Stomach (tissue), 9 donors: ENCODE data around the gene SPN. TPM values are rescaled to one million over a fixed set of nuclear protein-coding genes. Genes with fewer than 3 reads are reported as not detected.

Experiments
- DNase-seq, 2 donors: peaks; one replicate each; pipeline versions ENCODE4 v3.0.0 to v3.0.0-alpha.2; 2013 to 2019
- H3K27ac ChIP-seq, 5 donors: fragments of 200-600 bp in 4 of 5; sonication (generic) in 4 of 5; one replicate each; pipeline ENCODE4 v1.5.1; 2013 to 2019; ENCODE audit warnings: mild to moderate bottlenecking in 1 of 5, moderate library complexity in 1 of 5
- H3K27me3 ChIP-seq, 3 donors: fragments of 200-600 bp; sonication (generic); one replicate each; pipeline ENCODE4 v1.5.1; 2017 to 2019; ENCODE audit warnings: mixed run types in 1 of 3
- H3K36me3 ChIP-seq, 4 donors: fragments of 200-600 bp; sonication (generic); 1 replicate in 3 of 4; 2 replicates in 1 of 4; pipeline ENCODE4 v1.5.1; 2016 to 2019
- H3K4me1 ChIP-seq, 4 donors: fragments of 200-600 bp; sonication (generic); one replicate each; pipeline ENCODE4 v1.5.1; 2016 to 2019
- H3K4me3 ChIP-seq, 4 donors: fragments of 200-600 bp; sonication (generic) in 3 of 4; one replicate each; pipeline ENCODE4 v1.5.1; 2016 to 2019; ENCODE audit warnings: mild to moderate bottlenecking in 1 of 4
- H3K9me3 ChIP-seq, 4 donors: fragments of 200-600 bp; sonication (generic); one replicate each; pipeline ENCODE4 v1.5.1; 2016 to 2019
- EP300 ChIP-seq: sonication (generic); formaldehyde crosslinking; IDR thresholded peaks from one replicate; pipeline ENCODE4 v1.6.1; 2017; ENCODE audit warnings: antibody characterized with exemption
- POLR2A ChIP-seq, 4 donors: fragments of 450-650 bp; IDR thresholded peaks; one replicate each; pipeline ENCODE4 v1.6.1; 2016; ENCODE audit warnings: antibody characterized with exemption in 4 of 4, control low read depth in 2 of 4, mild to moderate bottlenecking in 1 of 4, moderate library complexity in 1 of 4
- POLR2AphosphoS5 ChIP-seq, 3 donors: sonication (generic); formaldehyde crosslinking; IDR thresholded peaks; one replicate each; pipeline ENCODE4 v1.6.1; 2016; ENCODE audit warnings: antibody characterized with exemption in 3 of 3
- WGBS, 5 donors: extraction: QIAGEN DNeasy Blood & Tissue Kit in 3 of 5; methylation state at CpG; one replicate each; pipeline versions ENCODE4 v1.1.5 to v1.1.7; 2013 to 2018; 5-methylcytosine and 5-hydroxymethylcytosine counted together
- intact Hi-C: fragments of 100-400 bp; cut with DNase I; formaldehyde crosslinking; loops from one replicate; pipeline ENCODE4 v1.15.1; 2023; ENCODE audit warnings: low total_unique reads
- polyA plus RNA-seq, 3 donors: library from polyadenylated mRNA; stranded (reverse); fragments of 200-250 nt; gene quantifications; one replicate each; pipeline ENCODE4 v1.2.3, GENCODE V29; 2013
- total RNA-seq, 5 donors: library from RNA; depleted of rRNA; stranded (reverse); fragments of >200 nt; gene quantifications; one replicate each; pipeline versions ENCODE4 v1.1.0 to v1.2.3, GENCODE V29; 2014 to 2016
- TF ChIP-seq, protein P1 (sequence below), 7 experiments: fragments of 450-650 bp in 4 of 7; fragments of 200-600 bp in 3 of 7; sonication (generic) in 3 of 7; IDR thresholded peaks; one replicate each; pipeline ENCODE4 v1.5.1; 2016 to 2019; ENCODE audit warnings: antibody characterized with exemption in 7 of 7, control low read depth in 2 of 7, mild to moderate bottlenecking in 1 of 7
- donor health status: healthy with polysubstance abuse.
- donor health status: Bipolar disorder and iron deficiency.
- donor health status: healthy.

The SPN gene
- total and polyA plus RNA-seq, 8 donors = 0.68 to 20.1 (median 1.9) TPM

DNA sequence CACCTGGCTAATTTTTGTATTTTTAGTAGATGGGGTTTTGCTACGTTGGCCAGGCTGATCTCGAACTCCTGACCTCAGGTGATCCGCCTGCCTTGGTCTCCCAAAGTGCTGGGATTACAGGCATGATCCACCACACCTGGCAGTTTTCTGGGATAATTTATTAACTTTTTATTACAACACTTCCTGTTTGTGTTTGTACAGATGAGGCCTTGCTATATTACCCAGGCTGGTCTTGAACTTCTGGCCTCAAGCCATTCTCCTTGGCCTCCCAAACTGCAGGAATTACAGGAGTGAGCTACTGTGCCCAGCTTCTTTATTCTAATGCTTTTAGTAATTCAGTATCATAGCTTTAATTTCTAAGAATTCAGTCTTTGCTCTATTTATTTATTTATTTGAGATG, 16.1 kb upstream of the SPN start:
- intact Hi-C loops = no loop called here
- Histone ChIP-seq H3K4me1 (no peaks in the 10 kb centered on the region), H3K27ac (no peak overlapping the region), H3K27me3 (no peaks in the 10 kb centered on the region), H3K4me3 (no peak overlapping the region), H3K9me3 (no peaks in the 10 kb centered on the region), H3K36me3 (no peaks in the 10 kb centered on the region)
- WGBS, 5 donors = 79 to 97% (median 93%) methylated on average over 3 of the region's 3 CpGs
- DNase-seq = no peak
- TF ChIP-seq, protein P1, sequence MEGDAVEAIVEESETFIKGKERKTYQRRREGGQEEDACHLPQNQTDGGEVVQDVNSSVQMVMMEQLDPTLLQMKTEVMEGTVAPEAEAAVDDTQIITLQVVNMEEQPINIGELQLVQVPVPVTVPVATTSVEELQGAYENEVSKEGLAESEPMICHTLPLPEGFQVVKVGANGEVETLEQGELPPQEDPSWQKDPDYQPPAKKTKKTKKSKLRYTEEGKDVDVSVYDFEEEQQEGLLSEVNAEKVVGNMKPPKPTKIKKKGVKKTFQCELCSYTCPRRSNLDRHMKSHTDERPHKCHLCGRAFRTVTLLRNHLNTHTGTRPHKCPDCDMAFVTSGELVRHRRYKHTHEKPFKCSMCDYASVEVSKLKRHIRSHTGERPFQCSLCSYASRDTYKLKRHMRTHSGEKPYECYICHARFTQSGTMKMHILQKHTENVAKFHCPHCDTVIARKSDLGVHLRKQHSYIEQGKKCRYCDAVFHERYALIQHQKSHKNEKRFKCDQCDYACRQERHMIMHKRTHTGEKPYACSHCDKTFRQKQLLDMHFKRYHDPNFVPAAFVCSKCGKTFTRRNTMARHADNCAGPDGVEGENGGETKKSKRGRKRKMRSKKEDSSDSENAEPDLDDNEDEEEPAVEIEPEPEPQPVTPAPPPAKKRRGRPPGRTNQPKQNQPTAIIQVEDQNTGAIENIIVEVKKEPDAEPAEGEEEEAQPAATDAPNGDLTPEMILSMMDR (IDR thresholded peaks at IDR 0.05) = no peak
- TF ChIP-seq POLR2AphosphoS5 (IDR thresholded peaks at IDR 0.05) (no peak), EP300 (no peak), POLR2A (IDR thresholded peaks at IDR 0.05) (no peak)

DNA sequence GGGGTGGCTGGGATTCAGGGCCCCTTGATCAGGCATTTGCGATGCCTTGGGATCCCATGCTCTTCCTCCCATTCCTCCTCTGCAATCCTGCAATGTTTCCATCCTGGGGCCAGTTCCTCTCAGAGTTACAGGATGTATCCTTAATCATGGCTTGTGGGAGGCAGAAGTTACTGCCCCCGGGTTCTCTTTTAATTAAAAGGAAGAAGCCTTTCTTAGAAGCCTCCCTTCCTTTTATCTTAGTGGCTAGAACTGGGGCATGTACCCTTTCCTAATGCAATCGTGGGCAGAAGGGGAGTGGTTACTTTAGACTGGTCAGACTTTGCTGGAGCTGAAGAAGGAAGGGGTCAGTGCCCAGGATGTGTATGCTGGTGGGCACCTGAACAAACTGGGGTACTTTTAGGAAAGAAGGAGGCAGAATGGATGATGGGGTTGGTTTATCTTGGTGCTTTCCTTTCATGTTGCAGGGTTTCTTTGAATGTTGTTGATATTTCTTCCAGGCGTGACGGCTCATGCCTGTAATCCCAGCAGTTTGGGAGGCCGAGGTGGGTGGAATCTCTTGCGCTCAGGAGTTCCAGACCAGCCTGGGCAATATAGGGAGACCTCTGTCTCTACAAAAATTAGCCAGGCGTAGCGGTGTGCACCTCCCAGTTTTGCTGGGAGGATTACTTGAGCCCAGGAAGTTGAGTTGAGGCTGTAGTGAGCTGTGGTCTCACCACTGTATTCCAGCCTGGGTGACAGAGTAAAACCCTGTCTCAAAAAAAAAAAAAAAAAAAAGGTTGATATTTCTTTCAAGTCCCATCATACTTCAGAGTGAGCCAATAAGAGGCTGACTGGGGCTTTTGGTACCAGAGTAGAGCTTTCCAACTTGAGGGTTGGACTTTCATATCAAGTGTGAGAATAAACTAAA, 13.2 kb upstream of the SPN start:
- H3K4me1 ChIP-seq = no peaks in the 10 kb centered on the region
- TF ChIP-seq POLR2A (IDR thresholded peaks at IDR 0.05) = no peak
- TF ChIP-seq, protein P1 (IDR thresholded peaks at IDR 0.05) = no peak
- TF ChIP-seq EP300 = no peak
- no peak for TF ChIP-seq POLR2AphosphoS5 (IDR thresholded peaks at IDR 0.05)
- H3K4me3 ChIP-seq = no peak overlapping the region
- H3K27ac ChIP-seq = no peak overlapping the region
- H3K27me3 ChIP-seq = peaks cover 0 to 5% (median 0%) of the 10 kb centered on the region in 3 donors
- H3K36me3 ChIP-seq = no peaks in the 10 kb centered on the region
- intact Hi-C loops = no loop called here
- DNase-seq = no peak
- H3K9me3 ChIP-seq = no peaks in the 10 kb centered on the region
- WGBS, 5 donors = 67 to 78% (median 71%) methylated on average over 9 of the region's 9 CpGs

DNA sequence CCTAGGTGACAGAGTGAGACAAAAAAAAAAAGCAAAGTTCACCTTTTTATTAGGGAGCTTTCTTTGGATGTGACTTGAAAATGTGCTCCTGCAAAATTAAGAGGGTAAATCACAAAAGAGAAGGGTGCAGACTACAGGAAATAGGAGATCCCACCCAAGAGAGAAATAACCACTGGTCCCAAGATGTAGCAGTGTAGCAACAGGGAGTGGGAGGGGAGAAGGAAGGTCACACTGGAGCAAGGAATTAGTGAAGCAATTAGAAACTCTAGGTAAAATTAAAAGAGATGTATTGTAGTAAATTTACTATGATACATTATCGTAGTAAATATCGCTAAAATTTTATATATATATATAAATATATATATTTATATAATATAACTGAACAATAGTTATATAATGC, 12.3 kb upstream of the SPN start:
- TF ChIP-seq POLR2A (IDR thresholded peaks at IDR 0.05) (no peak), POLR2AphosphoS5 (IDR thresholded peaks at IDR 0.05) (no peak), EP300 (no peak)
- TF ChIP-seq, protein P1 (IDR thresholded peaks at IDR 0.05) = no peak
- 95 to 99% (median 97%) methylated on average over 2 of the region's 2 CpGs for WGBS, 5 donors
- intact Hi-C loops = no loop called here
- no peaks in the 10 kb centered on the region for H3K36me3 ChIP-seq
- H3K4me1 ChIP-seq = no peaks in the 10 kb centered on the region
- no peak for DNase-seq
- no peak overlapping the region for H3K27ac ChIP-seq
- H3K4me3 ChIP-seq = no peak overlapping the region
- H3K9me3 ChIP-seq = no peaks in the 10 kb centered on the region
- peaks cover 0 to 5% (median 0%) of the 10 kb centered on the region in 3 donors for H3K27me3 ChIP-seq

DNA sequence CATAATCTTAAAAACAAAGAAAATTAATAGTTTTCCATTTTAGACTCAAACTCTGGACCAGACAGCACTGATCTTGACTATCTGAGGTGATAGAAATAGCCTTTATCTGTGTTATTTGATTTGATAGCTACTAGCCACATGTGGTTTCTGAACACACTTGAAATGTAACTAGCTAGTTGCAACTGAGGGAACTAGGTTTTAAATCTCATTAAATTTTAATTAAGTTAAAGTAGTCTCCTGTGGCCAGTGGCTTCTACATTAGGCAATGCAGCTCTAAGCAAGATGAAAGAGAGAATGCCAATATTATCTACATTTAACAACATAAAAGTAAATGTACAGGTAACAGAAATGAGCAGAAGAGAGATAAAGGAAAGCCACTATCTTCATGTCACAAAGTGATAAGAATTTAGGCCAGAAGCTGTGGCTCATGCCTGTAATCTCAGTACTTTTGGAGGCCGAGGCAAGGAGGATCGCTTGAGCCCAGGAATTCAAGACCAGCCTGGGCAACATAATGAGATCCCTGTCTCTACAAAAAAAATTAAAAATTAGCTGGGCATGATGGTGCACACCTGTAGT, 11.2 kb upstream of the SPN start:
- 55 to 67% (median 62%) methylated on average over 2 of the region's 2 CpGs for WGBS, 5 donors
- TF ChIP-seq, protein P1 (IDR thresholded peaks at IDR 0.05) = no peak
- TF ChIP-seq POLR2A (IDR thresholded peaks at IDR 0.05) = no peak
- no peak for TF ChIP-seq EP300
- TF ChIP-seq POLR2AphosphoS5 (IDR thresholded peaks at IDR 0.05) = no peak
- intact Hi-C loops = no loop called here

More for the DNA sequence above, 11.2 kb upstream of the SPN start:
- no peak for DNase-seq
- Histone ChIP-seq H3K4me1 (no peaks in the 10 kb centered on the region), H3K36me3 (no peaks in the 10 kb centered on the region), H3K4me3 (no peak overlapping the region), H3K27me3 (peaks cover 0 to 5% (median 0%) of the 10 kb centered on the region in 3 donors), H3K9me3 (no peaks in the 10 kb centered on the region), H3K27ac (no peak overlapping the region)
